PC-3 (cell line): ENCODE data around the gene CRYGN.

Experiments used
- EZH2 ChIP-seq: fragments of 300-600 bp; sonication (generic); IDR thresholded peaks from one replicate; pipeline ENCODE4 v1.6.1; 2017; ENCODE audit warnings: antibody characterized with exemption, mild to moderate bottlenecking, low read length; ENCODE audit not compliant: unreplicated experiment
- EZH2phosphoT487 ChIP-seq: fragments of 300-600 bp; sonication (generic); IDR thresholded peaks from 2 replicates; pipeline ENCODE4 v1.6.1; 2018; ENCODE audit warnings: mild to moderate bottlenecking, antibody characterized with exemption, low read length, borderline replicate concordance
- TF ChIP-seq, protein P1 (sequence below): fragments of 300-600 bp; sonication (generic); conservative IDR thresholded peaks from 2 replicates; pipeline ENCODE4 v1.5.1; 2017; ENCODE audit warnings: antibody characterized with exemption, low read depth, mild to moderate bottlenecking, low read length

DNA sequence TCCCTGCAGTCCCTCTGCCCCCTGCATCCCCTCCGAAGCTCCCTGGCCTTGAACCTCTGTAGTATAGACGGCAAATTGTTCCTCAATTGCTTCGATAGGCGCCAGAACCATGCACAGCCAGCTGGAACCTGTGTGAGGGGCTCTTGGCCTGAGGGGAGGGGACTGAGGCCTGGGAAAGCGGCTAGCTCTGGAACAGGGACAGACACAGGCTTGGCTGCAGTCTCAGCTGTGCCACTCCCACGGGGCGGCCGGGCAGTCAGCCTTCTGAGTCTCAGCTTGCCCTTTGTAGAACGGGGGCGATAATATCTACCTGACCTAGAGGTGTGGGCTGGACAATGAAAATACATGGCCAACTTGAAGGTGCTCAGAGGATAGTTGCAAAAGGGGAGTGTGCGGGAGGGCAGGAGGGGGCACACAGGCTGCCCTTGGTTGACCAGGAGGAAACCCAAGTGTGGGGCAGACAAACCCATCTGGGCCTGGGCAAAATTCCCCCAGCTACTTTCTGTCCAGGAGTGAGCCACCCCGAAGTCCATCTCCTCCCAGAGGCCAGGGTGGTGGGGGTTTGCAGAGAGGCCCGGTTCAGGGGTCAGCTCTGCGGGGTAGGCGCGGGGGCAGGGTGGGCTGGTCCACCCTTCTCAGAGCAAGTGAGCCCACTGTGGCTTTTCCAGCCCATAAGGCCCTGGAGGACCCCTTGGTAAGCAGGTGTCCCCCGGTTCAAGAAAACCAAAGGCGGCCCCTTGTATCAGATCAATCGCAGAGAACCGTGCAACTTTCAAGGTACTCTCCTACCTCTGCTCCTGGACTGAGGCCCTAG is 4.6 kb downstream of the CRYGN start:
- TF ChIP-seq, protein P1, sequence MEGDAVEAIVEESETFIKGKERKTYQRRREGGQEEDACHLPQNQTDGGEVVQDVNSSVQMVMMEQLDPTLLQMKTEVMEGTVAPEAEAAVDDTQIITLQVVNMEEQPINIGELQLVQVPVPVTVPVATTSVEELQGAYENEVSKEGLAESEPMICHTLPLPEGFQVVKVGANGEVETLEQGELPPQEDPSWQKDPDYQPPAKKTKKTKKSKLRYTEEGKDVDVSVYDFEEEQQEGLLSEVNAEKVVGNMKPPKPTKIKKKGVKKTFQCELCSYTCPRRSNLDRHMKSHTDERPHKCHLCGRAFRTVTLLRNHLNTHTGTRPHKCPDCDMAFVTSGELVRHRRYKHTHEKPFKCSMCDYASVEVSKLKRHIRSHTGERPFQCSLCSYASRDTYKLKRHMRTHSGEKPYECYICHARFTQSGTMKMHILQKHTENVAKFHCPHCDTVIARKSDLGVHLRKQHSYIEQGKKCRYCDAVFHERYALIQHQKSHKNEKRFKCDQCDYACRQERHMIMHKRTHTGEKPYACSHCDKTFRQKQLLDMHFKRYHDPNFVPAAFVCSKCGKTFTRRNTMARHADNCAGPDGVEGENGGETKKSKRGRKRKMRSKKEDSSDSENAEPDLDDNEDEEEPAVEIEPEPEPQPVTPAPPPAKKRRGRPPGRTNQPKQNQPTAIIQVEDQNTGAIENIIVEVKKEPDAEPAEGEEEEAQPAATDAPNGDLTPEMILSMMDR = no peak
- no peak for TF ChIP-seq EZH2
- no peak for TF ChIP-seq EZH2phosphoT487
